ENCODE results near the gene MX1. TPM values are rescaled to one million over a fixed set of nuclear protein-coding genes. Genes with fewer than 3 reads are reported as not detected.
A peak's percentile ranks its signal among the peaks of the same experiment; 100 is the strongest.

Gene MX1
- total RNA-seq, 2 donors from 2014 or later = 65.2 to 154 TPM

DNA sequence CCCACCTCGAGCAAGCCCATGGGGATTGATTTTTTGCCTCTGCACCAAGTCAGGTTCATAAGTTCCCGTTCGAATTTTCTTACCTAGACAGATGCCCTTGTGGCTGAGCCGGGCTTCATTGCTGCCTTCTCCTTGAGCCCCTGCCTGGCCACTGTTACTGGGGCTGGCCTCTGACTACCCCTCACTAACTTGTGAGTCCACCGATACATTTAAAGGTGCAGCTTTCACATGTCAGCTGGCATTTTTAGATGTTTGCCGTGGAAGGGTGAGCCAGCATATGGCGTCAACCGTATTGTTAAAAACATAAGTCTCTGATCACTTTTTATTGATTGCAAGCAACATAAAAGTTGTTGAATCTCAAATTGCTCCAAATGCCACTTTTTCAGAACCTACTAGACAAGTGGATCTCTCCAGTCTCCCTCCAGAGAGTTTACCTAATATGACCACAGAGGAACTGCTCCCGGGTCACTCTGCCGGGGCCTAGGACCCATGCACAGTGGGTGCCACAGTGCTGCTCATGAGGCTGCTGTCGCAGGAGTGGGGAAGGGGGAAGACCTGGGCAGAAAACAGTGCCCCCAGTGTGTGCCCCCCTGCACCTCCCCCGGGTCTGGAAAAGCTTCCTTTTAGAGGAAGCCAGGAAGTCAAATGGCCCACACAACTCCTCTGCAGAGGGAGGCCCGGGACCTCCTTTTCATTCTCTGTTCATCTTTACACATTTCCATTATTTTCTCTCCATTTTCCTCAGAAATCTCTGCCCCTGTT lies 18.8 kb downstream of the MX1 start:
- H3K27ac Mint-ChIP-seq = no peak overlapping the region
- H3K36me3 Mint-ChIP-seq (ENCODE audit: insufficient read depth in 2 of 2) = peaks cover 2 to 10% of the 10 kb centered on the region in 2 donors
- ATAC-seq (replicated peaks in 1 of 2) = no peak

DNA sequence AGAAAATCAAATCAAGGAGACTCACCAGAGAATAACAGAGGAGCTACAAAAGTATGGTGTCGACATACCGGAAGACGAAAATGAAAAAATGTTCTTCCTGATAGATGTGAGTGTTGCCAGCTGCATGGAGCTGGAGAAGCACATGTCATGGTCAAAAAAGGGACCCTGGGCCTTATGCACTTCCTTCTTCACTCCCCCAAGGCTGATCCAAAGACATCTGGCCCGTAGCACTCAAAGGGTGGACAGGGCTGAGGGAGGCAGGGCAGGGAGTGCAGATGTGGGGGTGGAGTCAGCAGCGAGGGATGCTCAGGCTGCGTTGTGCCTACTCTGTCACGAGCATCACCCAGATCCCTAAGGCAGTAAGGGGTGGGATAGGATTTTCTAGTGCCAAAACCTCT lies 19.4 kb downstream of the MX1 start:
- no peaks in the 10 kb centered on the region for H3K9me3 Mint-ChIP-seq
- ATAC-seq (replicated peaks in 1 of 2) (no peak), DNase-seq (no peak)
- H3K27ac Mint-ChIP-seq = no peak overlapping the region
- no peak overlapping the region for H3K4me3 Mint-ChIP-seq
- H3K27me3 Mint-ChIP-seq (ENCODE audit: low read depth) = no peaks in the 10 kb centered on the region
- H3K36me3 Mint-ChIP-seq (ENCODE audit: insufficient read depth in 2 of 2) = peaks cover 2 to 10% of the 10 kb centered on the region in 2 donors
- H3K4me1 Mint-ChIP-seq (ENCODE audit: low read depth) = no peaks in the 10 kb centered on the region

More for the DNA sequence above, 18.8 kb downstream of the MX1 start:
- H3K9me3 Mint-ChIP-seq = no peaks in the 10 kb centered on the region
- H3K4me3 Mint-ChIP-seq = no peak overlapping the region
- no peak for DNase-seq
- no peaks in the 10 kb centered on the region for H3K4me1 Mint-ChIP-seq (ENCODE audit: low read depth)
- H3K27me3 Mint-ChIP-seq (ENCODE audit: low read depth) = no peaks in the 10 kb centered on the region

DNA sequence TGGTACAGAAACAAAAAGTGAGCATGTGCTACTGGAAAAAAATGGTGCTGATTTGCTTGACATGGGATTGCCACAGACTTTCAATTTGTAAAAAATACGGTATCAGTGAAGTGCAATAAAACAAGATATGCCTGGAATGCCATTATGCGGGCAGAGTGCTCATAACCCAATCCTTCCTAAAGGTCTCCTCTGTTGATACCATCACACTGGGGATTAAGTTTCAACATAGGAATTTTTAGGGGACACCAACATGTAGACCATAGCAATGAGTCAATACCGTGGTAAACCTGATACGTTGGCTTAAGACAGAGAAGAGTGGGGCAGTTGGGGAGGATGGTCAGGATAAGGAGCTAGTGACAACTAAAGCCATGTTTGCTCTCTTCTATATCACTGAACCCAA lies 20.5 kb downstream of the MX1 start:
- Mint-ChIP-seq H3K4me1 (ENCODE audit: low read depth) (no peaks in the 10 kb centered on the region), H3K27me3 (ENCODE audit: low read depth) (no peaks in the 10 kb centered on the region), H3K27ac (no peak overlapping the region), H3K9me3 (no peaks in the 10 kb centered on the region), H3K36me3 (ENCODE audit: insufficient read depth in 2 of 2) (peaks cover 2 to 10% of the 10 kb centered on the region in 2 donors), H3K4me3 (no peak overlapping the region)
- ATAC-seq (replicated peaks in 1 of 2) (no peak), DNase-seq (no peak)

DNA sequence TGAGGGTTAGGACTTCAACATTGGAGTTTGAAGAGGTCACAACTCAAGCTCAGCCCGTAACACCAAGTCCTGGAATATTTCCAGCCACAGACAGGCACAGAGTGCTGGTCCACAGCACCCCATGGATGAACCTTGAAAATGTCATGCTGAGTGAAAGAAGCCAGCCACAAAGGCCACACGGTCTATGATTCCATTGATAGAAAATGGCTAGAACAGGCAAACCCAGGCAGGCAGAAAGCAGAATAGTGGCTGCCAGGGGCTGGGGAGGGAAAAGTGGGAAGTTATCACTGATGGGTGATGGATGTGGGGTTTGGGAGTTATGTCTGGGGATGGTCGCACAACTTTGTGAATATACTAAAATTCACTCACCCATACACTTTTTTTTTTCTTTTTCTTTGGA lies 21.3 kb downstream of the MX1 start:
- DNase-seq = no peak
- H3K4me1 Mint-ChIP-seq (ENCODE audit: low read depth) = no peaks in the 10 kb centered on the region
- no peaks in the 10 kb centered on the region for H3K27me3 Mint-ChIP-seq (ENCODE audit: low read depth)
- ATAC-seq (replicated peaks in 1 of 2) = no peak
- H3K9me3 Mint-ChIP-seq = no peaks in the 10 kb centered on the region
- H3K27ac Mint-ChIP-seq = no peak overlapping the region
- no peak overlapping the region for H3K4me3 Mint-ChIP-seq
- H3K36me3 Mint-ChIP-seq (ENCODE audit: insufficient read depth in 2 of 2) = peaks cover 2 to 6% of the 10 kb centered on the region in 2 donors

DNA sequence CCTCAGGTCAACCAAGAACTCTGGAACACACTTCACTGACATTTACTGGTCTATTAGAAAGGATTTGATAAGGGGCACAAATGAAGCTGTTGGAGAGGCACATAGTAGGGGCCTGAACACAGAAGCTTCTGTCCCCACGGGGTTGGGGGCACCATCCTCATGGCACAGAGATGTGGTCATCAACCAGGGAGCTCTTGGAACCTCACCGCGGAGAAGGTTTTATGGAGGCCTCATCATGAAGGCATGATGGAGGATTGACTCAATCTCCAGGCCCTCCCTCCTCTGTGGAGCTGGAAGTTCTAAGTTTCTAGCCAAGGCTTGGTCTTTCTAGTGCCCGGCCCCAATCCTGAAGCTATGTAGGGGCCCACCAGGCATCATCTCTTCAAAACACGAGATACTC lies 23.6 kb downstream of the MX1 start:
- no peaks in the 10 kb centered on the region for H3K4me1 Mint-ChIP-seq (ENCODE audit: low read depth)
- no peak for ATAC-seq (replicated peaks in 1 of 2)
- H3K27ac Mint-ChIP-seq = no peak overlapping the region
- H3K27me3 Mint-ChIP-seq (ENCODE audit: low read depth) = no peaks in the 10 kb centered on the region
- H3K36me3 Mint-ChIP-seq (ENCODE audit: insufficient read depth in 2 of 2) = peaks cover 2 to 8% of the 10 kb centered on the region in 2 donors
- DNase-seq = no peak
- no peaks in the 10 kb centered on the region for H3K9me3 Mint-ChIP-seq
- H3K4me3 Mint-ChIP-seq = no peak overlapping the region

DNA sequence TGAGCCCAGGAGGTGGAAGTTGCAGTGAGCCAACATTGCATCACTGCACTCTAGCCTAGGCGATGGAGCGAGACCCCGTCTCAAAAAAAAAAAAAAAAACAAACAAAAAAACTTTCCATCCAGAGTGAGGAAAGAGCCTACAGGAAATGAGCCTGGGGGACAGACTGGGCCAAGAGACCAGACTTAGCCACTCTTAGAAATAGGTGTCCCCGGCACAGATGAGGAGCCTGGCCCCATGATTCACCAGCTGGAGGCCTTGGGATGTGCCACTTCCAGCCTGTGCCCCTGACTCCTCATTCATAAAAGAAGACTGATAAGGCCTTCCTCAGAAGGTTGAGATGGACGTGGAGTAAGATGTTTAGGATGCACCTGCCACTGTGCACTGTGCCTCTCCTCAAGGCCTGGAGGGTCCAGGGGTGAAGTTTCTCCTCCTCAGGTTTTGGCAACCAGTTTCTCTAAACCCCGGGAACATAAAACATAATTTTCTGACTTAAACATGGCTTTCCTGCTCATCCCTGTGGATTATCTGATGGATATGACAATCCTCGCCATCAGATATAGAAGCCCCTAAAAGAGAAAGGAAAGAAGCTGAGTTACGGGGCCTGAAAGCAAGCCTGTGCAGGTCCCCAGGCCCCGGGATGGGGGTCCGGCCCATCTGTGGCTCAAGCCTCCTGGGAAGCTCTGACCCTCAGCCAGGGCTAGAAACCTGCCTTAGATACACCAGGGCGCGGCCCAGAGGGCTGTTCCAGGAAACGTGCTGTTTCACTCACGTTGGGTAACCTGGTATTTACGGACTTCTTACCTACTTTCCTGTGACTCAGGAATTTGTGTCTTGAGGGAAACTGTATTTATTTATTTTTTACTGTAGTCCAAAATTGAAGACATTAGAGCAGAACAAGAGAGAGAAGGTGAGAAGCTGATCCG lies 26.0 kb downstream of the MX1 start:
- ATAC-seq (replicated peaks in 1 of 2) (no peak), DNase-seq (no peak)
- H3K4me1 Mint-ChIP-seq (ENCODE audit: low read depth) = no peaks in the 10 kb centered on the region
- H3K27me3 Mint-ChIP-seq (ENCODE audit: low read depth) = no peaks in the 10 kb centered on the region
- no peak overlapping the region for H3K27ac Mint-ChIP-seq
- H3K4me3 Mint-ChIP-seq = no peak overlapping the region
- no peaks in the 10 kb centered on the region for H3K9me3 Mint-ChIP-seq
- H3K36me3 Mint-ChIP-seq (ENCODE audit: insufficient read depth in 2 of 2) = peaks cover 0 to 2% of the 10 kb centered on the region in 2 donors

DNA sequence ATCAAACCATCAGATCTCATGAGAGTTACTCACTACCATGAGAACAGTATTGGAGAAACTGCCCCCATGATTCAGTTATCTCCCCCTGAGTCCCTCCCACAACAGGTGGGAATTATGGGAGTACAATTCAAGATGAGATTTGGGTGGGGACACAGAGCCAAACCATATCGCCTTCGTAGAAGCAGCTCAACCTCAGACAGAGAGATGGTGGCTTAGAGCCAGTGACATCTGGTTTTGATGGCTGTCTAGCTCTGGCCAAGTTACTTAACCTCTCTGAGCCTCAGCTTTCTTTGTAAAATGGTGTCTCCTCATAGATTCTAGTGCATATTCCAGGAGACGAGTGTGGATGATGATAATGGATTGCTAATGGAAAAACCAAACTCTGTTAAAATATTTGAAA lies 27.2 kb downstream of the MX1 start:
- Mint-ChIP-seq H3K4me1 (ENCODE audit: low read depth) (no peaks in the 10 kb centered on the region), H3K4me3 (no peak overlapping the region), H3K27ac (peak overlapping the region; percentile 44), H3K27me3 (ENCODE audit: low read depth) (no peaks in the 10 kb centered on the region), H3K36me3 (ENCODE audit: insufficient read depth in 2 of 2) (peaks cover 0 to 2% of the 10 kb centered on the region in 2 donors), H3K9me3 (no peaks in the 10 kb centered on the region)
- DNase-seq (no peak), ATAC-seq (replicated peaks in 1 of 2) (no peak)

DNA sequence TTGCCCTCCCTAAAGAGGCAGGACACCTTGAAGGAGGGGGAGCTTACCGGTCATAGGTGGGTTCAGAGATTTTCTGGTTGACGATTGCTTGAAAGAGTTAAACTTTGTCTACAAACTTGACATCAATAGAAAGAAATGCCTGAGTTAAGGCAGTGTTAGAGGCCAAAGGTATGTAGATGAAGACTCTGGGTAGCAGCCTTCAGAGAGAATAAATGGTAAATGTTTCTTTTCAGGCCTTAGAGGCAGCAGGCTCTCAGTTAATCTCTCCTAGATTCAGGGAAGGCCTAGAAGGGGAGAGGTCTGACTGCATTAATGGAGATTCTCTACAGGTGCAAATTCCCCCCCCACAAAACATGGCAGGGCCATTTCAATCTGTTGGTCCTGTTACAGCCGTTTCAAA lies 27.7 kb downstream of the MX1 start:
- Mint-ChIP-seq H3K9me3 (no peaks in the 10 kb centered on the region), H3K4me1 (ENCODE audit: low read depth) (no peaks in the 10 kb centered on the region), H3K27ac (peak overlapping the region; percentile 40), H3K36me3 (ENCODE audit: insufficient read depth in 2 of 2) (peaks cover 0 to 2% of the 10 kb centered on the region in 2 donors), H3K27me3 (ENCODE audit: low read depth) (no peaks in the 10 kb centered on the region), H3K4me3 (no peak overlapping the region)
- ATAC-seq (replicated peaks in 1 of 2) (no peak), DNase-seq (no peak)

DNA sequence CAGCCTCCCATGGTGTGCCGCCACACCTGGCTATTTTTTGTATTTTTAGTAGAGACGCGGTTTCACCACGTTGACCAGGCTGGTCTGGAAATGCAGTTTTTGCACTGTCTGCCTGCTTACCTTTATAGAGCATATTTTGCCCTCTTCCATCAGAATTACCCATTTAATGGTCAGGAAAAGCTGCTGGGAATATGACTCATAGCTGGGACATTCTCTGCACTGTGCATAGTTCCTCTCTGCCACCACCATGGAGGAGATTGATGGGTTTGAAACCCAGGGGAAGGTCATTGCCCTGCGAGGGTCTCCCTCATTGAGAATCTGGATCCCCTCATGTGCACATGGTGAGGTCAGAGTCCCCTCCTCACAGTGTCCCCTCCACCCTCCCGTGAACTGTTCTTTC lies 32.1 kb downstream of the MX1 start:
- Mint-ChIP-seq H3K27me3 (ENCODE audit: low read depth) (no peaks in the 10 kb centered on the region), H3K9me3 (no peaks in the 10 kb centered on the region), H3K4me3 (no peak overlapping the region), H3K27ac (no peak overlapping the region), H3K4me1 (ENCODE audit: low read depth) (peaks cover 5% of the 10 kb centered on the region), H3K36me3 (ENCODE audit: insufficient read depth in 2 of 2) (no peaks in the 10 kb centered on the region)
- ATAC-seq (replicated peaks in 1 of 2) (no peak), DNase-seq (no peak)

DNA sequence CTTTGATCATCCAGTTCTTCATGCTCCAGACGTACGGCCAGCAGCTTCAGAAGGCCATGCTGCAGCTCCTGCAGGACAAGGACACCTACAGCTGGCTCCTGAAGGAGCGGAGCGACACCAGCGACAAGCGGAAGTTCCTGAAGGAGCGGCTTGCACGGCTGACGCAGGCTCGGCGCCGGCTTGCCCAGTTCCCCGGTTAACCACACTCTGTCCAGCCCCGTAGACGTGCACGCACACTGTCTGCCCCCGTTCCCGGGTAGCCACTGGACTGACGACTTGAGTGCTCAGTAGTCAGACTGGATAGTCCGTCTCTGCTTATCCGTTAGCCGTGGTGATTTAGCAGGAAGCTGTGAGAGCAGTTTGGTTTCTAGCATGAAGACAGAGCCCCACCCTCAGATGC lies 32.5 kb downstream of the MX1 start:
- H3K4me1 Mint-ChIP-seq (ENCODE audit: low read depth) = peaks cover 5% of the 10 kb centered on the region
- H3K36me3 Mint-ChIP-seq (ENCODE audit: insufficient read depth in 2 of 2) = no peaks in the 10 kb centered on the region
- H3K27ac Mint-ChIP-seq = no peak overlapping the region
- DNase-seq = no peak
- no peak for ATAC-seq (replicated peaks in 1 of 2)
- H3K9me3 Mint-ChIP-seq = no peaks in the 10 kb centered on the region
- no peaks in the 10 kb centered on the region for H3K27me3 Mint-ChIP-seq (ENCODE audit: low read depth)
- no peak overlapping the region for H3K4me3 Mint-ChIP-seq

DNA sequence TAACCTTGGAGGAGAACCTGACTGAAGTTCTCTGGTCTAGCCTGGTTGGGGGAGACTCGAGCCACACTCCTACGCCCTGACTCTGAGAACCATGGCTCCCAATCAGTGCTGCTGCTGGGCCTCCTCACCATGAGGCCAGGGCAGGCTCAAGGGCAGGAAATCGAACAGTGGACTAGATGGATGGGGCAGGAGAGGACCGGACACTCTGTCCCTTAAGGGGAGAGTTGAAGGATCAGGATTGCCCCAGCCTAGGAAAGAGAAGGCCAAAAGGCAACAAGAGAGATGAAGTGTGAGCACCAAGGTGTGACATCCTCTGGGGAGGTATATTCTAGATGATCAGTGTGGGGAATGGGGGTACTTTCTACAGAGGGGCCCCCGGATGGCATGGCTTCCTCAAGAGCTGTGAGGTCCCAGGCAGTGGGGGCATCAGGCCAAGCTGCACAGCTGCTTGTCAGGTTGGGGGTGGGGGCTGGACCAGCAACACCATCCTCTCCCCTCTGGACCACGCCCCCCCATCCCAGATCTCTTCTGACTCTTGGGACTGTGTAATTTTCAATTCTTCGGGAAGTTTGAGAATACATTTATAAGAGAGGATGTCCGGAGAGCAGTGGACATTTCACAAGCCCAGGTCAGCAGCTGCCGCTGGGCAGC lies 34.0 kb downstream of the MX1 start:
- H3K9me3 Mint-ChIP-seq = peaks cover 0 to 1% of the 10 kb centered on the region in 2 donors
- H3K36me3 Mint-ChIP-seq (ENCODE audit: insufficient read depth in 2 of 2) = peaks cover 2% of the 10 kb centered on the region in 2 donors
- DNase-seq = no peak
- H3K4me3 Mint-ChIP-seq = no peak overlapping the region
- no peaks in the 10 kb centered on the region for H3K27me3 Mint-ChIP-seq (ENCODE audit: low read depth)
- ATAC-seq (replicated peaks in 1 of 2) = no peak
- no peak overlapping the region for H3K27ac Mint-ChIP-seq
- peaks cover 5% of the 10 kb centered on the region for H3K4me1 Mint-ChIP-seq (ENCODE audit: low read depth)

DNA sequence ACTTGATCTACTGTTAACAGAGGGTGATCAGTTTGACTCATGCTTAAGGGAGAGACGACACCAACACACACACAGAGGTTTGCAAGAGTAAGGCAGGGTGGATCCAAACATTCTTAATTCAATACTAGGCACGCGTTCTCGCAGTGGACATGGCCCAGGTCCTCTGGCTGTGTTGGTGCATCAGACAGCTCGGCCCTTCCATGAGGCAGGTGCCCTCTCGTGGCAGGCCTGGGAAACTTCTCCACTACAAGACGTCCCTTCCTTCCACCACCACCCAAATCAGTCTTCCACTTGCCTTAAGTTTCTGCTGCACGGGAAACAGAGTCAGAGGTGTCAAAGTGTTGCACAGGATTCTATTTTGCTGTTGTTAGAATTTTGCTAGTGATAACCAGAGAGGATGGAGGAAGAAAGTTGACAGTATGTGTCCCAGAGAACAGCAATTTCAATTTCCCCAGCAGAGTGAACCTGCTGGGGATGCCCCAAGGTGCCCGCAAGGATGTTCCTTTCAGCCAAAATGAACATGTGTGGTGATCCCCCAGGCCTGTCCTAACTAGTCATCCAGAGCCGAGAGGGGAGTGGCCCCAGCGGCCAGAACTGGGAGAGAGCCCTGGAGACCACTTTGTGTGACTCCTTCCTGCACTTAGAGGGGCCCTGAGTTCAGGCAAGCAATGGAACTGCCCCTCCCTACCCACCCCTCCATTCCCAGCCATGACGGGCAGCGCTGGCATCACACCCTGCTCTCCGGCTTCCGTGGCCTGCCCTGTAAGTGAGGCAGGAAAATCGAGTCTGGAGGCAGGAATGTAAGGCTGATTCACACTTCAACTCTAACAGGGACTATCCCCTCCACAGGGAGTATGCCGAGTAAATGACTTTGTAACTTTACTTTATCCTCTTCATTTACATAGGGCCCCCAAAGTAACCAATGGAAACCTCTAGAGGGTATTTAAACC lies 34.8 kb downstream of the MX1 start:
- peak; percentile 61 to 69 for ATAC-seq (replicated peaks in 1 of 2)
- DNase-seq = peak; percentile 54 to 58
- H3K4me3 Mint-ChIP-seq = no peak overlapping the region
- peaks cover 5% of the 10 kb centered on the region for H3K4me1 Mint-ChIP-seq (ENCODE audit: low read depth)
- no peak overlapping the region for H3K27ac Mint-ChIP-seq
- H3K36me3 Mint-ChIP-seq (ENCODE audit: insufficient read depth in 2 of 2) = peaks cover 2% of the 10 kb centered on the region in 2 donors
- H3K27me3 Mint-ChIP-seq (ENCODE audit: low read depth) = no peaks in the 10 kb centered on the region
- peaks cover 0 to 1% of the 10 kb centered on the region in 2 donors for H3K9me3 Mint-ChIP-seq
